Measurements from ENCODE around the gene GALM. TPM values are rescaled to one million over a fixed set of nuclear protein-coding genes. Genes with fewer than 3 reads are reported as not detected.

The GALM gene
- total and polyA plus RNA-seq, 2 of the 13 experiments (the other 11 are each of a cell fraction or from before 2014, with no cell fraction given): 65.5 to 90.0 TPM

DNA sequence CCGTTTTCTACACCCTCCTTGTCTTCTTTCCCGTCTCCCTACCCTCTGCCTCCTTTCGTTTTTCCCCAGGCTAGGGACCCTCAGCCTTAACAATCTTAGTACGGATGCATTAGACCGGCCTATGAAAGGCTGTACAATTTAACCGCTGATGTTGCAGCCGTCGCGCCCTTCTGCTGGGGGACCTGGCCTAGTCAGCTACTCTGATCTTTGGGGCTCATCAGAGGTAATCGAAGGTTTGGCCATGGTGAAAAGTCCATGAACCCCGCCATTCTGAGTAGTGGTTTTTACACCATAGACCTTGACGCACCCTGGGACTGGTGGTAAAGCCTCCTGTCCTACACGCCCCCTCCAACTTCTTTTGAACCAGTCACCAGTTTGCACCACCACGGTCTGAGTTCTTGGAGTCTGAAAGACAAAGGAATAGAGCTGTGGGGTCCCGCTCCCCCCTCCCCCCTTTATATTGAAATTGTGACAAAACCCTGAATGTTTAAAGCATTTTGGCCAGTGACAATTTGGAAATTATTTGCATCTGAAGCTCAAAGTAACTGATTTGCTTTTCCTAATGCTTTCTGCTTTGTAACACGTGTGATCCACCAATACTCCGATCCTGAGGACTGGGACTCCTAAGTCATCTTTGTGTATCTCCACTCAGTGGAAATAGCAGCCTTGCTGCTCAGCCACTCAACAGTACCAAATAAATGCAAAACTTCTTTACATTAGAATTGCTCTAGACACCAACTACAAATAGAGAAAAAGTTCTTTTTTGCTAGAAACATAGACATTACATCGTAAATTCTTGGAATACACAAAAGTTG is 85.9 kb downstream of the GALM start (continued):
- peak; percentile 16; the same call in 1 of the 2 replicates for TF ChIP-seq ZNF431 (CRISPR knock-in tag; IDR thresholded peaks at IDR 0.05; ENCODE audit: borderline replicate concordance, low read depth)
- TF ChIP-seq RFX1 (IDR thresholded peaks at IDR 0.05): no peak; the same call in 1 of the 2 replicates
- TF ChIP-seq, protein P1, sequence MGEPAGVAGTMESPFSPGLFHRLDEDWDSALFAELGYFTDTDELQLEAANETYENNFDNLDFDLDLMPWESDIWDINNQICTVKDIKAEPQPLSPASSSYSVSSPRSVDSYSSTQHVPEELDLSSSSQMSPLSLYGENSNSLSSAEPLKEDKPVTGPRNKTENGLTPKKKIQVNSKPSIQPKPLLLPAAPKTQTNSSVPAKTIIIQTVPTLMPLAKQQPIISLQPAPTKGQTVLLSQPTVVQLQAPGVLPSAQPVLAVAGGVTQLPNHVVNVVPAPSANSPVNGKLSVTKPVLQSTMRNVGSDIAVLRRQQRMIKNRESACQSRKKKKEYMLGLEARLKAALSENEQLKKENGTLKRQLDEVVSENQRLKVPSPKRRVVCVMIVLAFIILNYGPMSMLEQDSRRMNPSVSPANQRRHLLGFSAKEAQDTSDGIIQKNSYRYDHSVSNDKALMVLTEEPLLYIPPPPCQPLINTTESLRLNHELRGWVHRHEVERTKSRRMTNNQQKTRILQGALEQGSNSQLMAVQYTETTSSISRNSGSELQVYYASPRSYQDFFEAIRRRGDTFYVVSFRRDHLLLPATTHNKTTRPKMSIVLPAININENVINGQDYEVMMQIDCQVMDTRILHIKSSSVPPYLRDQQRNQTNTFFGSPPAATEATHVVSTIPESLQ (CRISPR knock-in tag; conservative IDR thresholded peaks at IDR 0.05): 0 out of 2 replicates have a peak, but pooled peaks have one; percentile 3
- no peak for TF ChIP-seq ZNF20 (CRISPR knock-in tag; IDR thresholded peaks at IDR 0.05)
- no peak for TF ChIP-seq TMF1 (CRISPR knock-in tag; IDR thresholded peaks at IDR 0.05; ENCODE audit: low read depth)
- 0 out of 2 replicates have a peak, but pooled peaks have one; percentile 4 for TF ChIP-seq ESRRA (CRISPR knock-in tag; IDR thresholded peaks at IDR 0.05; ENCODE audit: low read depth)
- TF ChIP-seq CHD2 (IDR thresholded peaks at IDR 0.05; ENCODE audit: low read depth, low read length): no peak
- TF ChIP-seq, protein P2, sequence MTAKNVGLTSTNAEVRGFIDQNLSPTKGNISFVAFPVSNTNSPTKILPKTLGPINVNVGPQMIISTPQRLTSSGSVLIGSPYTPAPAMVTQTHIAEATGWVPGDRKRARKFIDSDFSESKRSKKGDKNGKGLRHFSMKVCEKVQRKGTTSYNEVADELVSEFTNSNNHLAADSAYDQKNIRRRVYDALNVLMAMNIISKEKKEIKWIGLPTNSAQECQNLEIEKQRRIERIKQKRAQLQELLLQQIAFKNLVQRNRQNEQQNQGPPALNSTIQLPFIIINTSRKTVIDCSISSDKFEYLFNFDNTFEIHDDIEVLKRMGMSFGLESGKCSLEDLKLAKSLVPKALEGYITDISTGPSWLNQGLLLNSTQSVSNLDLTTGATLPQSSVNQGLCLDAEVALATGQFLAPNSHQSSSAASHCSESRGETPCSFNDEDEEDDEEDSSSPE (CRISPR knock-in tag; IDR thresholded peaks at IDR 0.05): no peak
- no peak for TF ChIP-seq ATF1 (CRISPR knock-in tag; IDR thresholded peaks at IDR 0.05)
- TF ChIP-seq, protein P3, sequence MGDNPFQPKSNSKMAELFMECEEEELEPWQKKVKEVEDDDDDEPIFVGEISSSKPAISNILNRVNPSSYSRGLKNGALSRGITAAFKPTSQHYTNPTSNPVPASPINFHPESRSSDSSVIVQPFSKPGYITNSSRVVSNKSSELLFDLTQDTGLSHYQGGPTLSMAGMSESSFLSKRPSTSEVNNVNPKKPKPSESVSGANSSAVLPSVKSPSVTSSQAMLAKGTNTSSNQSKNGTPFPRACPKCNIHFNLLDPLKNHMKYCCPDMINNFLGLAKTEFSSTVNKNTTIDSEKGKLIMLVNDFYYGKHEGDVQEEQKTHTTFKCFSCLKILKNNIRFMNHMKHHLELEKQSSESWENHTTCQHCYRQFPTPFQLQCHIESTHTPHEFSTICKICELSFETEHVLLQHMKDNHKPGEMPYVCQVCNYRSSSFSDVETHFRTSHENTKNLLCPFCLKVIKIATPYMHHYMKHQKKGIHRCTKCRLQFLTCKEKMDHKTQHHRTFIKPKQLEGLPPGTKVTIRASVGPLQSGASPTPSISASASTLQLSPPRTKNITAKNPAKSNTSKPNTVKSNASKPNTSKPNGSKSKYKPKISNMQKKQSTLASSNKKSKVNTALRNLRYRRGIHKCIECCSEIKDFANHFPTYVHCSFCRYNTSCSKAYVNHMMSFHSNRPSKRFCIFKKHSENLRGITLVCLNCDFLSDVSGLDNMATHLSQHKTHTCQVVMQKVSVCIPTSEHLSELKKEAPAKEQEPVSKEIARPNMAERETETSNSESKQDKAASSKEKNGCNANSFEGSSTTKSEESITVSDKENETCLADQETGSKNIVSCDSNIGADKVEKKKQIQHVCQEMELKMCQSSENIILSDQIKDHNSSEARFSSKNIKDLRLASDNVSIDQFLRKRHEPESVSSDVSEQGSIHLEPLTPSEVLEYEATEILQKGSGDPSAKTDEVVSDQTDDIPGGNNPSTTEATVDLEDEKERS (CRISPR knock-in tag; IDR thresholded peaks at IDR 0.05): 0 out of 2 replicates have a peak, but pooled peaks have one; percentile 4
- no peak; the same call in 1 of the 2 replicates for TF ChIP-seq JUN (CRISPR knock-in tag; IDR thresholded peaks at IDR 0.05)
- TF ChIP-seq HDAC2 (CRISPR knock-in tag; IDR thresholded peaks at IDR 0.05): no peak
- TF ChIP-seq ZZZ3 (CRISPR knock-in tag; IDR thresholded peaks at IDR 0.05; ENCODE audit: borderline replicate concordance): no peak
- no peak for TF ChIP-seq ZKSCAN1 (IDR thresholded peaks at IDR 0.05; ENCODE audit: low read length)
- peak; percentile 55; the same call in 1 of the 2 replicates for TF ChIP-seq ZFY (CRISPR knock-in tag; IDR thresholded peaks at IDR 0.05)
- TF ChIP-seq ZFP82 (CRISPR knock-in tag; IDR thresholded peaks at IDR 0.05; ENCODE audit: borderline replicate concordance): peak; percentile 89; the same call in 1 of the 2 replicates
- TF ChIP-seq JARID2 (CRISPR knock-in tag; IDR thresholded peaks at IDR 0.05; ENCODE audit: insufficient replicate concordance): no peak
- TF ChIP-seq ZNF747 (CRISPR knock-in tag; IDR thresholded peaks at IDR 0.05; ENCODE audit: borderline replicate concordance): 0 out of 2 replicates have a peak, but pooled peaks have one; percentile 20
- no peak for TF ChIP-seq PCBP2 (optimal IDR thresholded peaks at IDR 0.05; ENCODE audit: low read depth, low read length, poor library complexity, severe bottlenecking)
- no peak for TF ChIP-seq KLF15 (CRISPR knock-in tag; IDR thresholded peaks at IDR 0.05; ENCODE audit: borderline replicate concordance)
- TF ChIP-seq KLF16 (CRISPR knock-in tag; IDR thresholded peaks at IDR 0.05): no peak
- peak; percentile 71; the same call in 1 of the 2 replicates for TF ChIP-seq ZNF501 (CRISPR knock-in tag; IDR thresholded peaks at IDR 0.05)
- no peak for TF ChIP-seq PAX8 (CRISPR knock-in tag; IDR thresholded peaks at IDR 0.05; ENCODE audit: borderline replicate concordance)
- no peak for TF ChIP-seq SAFB2 (CRISPR knock-in tag; IDR thresholded peaks at IDR 0.05; ENCODE audit: borderline replicate concordance, low read depth)

Measured in HepG2 (cell line).